CD4-positive, alpha-beta T cell (primary cell): ENCODE measurements around the gene IPO7. TPM values are rescaled to one million over a fixed set of nuclear protein-coding genes. Genes with fewer than 3 reads are reported as not detected.

Experiments
- ATAC-seq: fragments of 200-7000 bp; cut with Tn5 transposase; one replicate; pipeline ENCODE4 v1.10.0; 2022; ENCODE audit warnings: mild to moderate bottlenecking; ENCODE audit not compliant: poor library complexity
- CTCF ChIA-PET: fragments of 350-600 bp; sonication (Branson Sonifier 250); formaldehyde crosslinking; loops from one replicate; lab custom pipeline; 2021; ENCODE audit warnings: antibody characterized with exemption, inconsistent platforms; lab: Charles Lee
- POLR2A ChIA-PET: fragments of 350-600 bp; sonication (Branson Sonifier 250); formaldehyde crosslinking; loops from one replicate; lab custom pipeline; 2021; ENCODE audit warnings: antibody characterized with exemption, inconsistent platforms; lab: Charles Lee
- DNase-seq, 14 experiments: peaks; one replicate each; pipeline ENCODE4 v3.0.0-alpha.2; 2013 to 2020; ENCODE audit warnings: mixed read lengths in 2 of 14
- H3K27ac ChIP-seq, 2 donors: one replicate each; pipeline versions ENCODE4 v1.5.1 to v1.7.0; 2013; ENCODE audit warnings: low read length in 2 of 2, low read depth in 1 of 2, mild to moderate bottlenecking in 1 of 2
- H3K27me3 ChIP-seq, 2 experiments: 1 replicate in 1 of 2; 2 replicates in 1 of 2; pipeline versions ENCODE4 v1.6.1 to v1.7.0; 2013; ENCODE audit warnings: low read length in 2 of 2, control low read depth in 1 of 2, mild to moderate bottlenecking in 1 of 2, moderate library complexity in 1 of 2; ENCODE audit not compliant: insufficient read depth in 2 of 2, control insufficient read depth in 1 of 2
- H3K36me3 ChIP-seq: one replicate; pipeline ENCODE4 v1.6.1; 2013; ENCODE audit warnings: low read length, control low read depth; ENCODE audit not compliant: insufficient read depth
- H3K4me1 ChIP-seq: one replicate; pipeline ENCODE4 v1.6.1; 2013; ENCODE audit warnings: low read length, control low read depth; ENCODE audit not compliant: insufficient read depth
- H3K4me3 ChIP-seq: one replicate; pipeline ENCODE4 v1.5.1; 2013; ENCODE audit warnings: mild to moderate bottlenecking, low read length, moderate library complexity
- H3K9me3 ChIP-seq, 2 experiments: 1 replicate in 1 of 2; 2 replicates in 1 of 2; pipeline versions ENCODE4 v1.6.1 to v1.7.0; 2013; ENCODE audit warnings: low read length in 2 of 2, mild to moderate bottlenecking in 2 of 2, control low read depth in 1 of 2, moderate library complexity in 1 of 2; ENCODE audit not compliant: control insufficient read depth in 1 of 2, insufficient read depth in 1 of 2
- H3K27ac Mint-ChIP-seq: one replicate; pipeline ENCODE4 v1.8.0; 2020; ENCODE audit warnings: mixed read lengths
- H3K27me3 Mint-ChIP-seq: one replicate; pipeline ENCODE4 v1.8.0; 2021; ENCODE audit warnings: mixed read lengths
- H3K36me3 Mint-ChIP-seq: one replicate; pipeline ENCODE4 v1.8.0; 2021; ENCODE audit warnings: low read depth, mixed read lengths
- H3K4me1 Mint-ChIP-seq: one replicate; pipeline ENCODE4 v1.8.0; 2021; ENCODE audit warnings: low read depth, mixed read lengths
- H3K4me3 Mint-ChIP-seq: one replicate; pipeline ENCODE4 v1.8.0; 2020; ENCODE audit warnings: mild to moderate bottlenecking, mixed read lengths
- H3K9me3 Mint-ChIP-seq: one replicate; pipeline ENCODE4 v1.8.0; 2020; ENCODE audit warnings: mixed read lengths
- intact Hi-C, 2 experiments: fragments of 100-400 bp; cut with DNase I in 1 of 2; cut with micrococcal nuclease in 1 of 2; formaldehyde crosslinking; loops; one replicate each; pipeline versions ENCODE4 v1.15.1 to v1.9.0; 2023 to 2025; cut with DNase I, micrococcal nuclease
- total RNA-seq, 174 experiments: library from RNA in 2 of 174; stranded (reverse) in 2 of 174; gene quantifications; one replicate each; pipeline ENCODE4 v1.2.3 and lab custom pipeline; 2021 to 2026
- TF ChIP-seq, protein P1 (sequence below): fragments of 200-600 bp; IDR thresholded peaks from one replicate; pipeline ENCODE4 v1.8.0; 2022; ENCODE audit warnings: antibody characterized with exemption, mild to moderate bottlenecking

The IPO7 gene
- total RNA-seq, 2 experiments from 2014 or later, result 40.7 to 51.6 TPM

DNA sequence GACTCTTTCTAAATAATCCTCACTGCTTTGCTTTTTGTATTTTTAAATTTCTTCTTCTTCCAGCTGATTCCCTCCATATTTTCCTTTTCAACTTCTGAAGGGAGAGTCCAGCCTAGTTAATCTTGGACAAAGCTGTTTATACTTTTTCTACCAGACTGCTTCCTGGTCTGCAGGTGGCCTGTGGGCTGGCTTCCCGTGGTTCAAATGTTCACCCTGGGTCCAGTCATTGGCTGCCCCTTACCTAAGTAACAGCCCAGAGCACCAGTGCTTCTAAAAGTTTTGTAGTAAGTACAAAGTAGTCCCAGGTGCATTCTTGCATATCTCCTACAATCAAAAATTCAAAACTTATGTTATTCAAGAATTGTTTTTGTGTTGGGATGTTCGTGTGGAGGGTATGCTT, 95.4 kb downstream of the IPO7 start:
- H3K9me3 Mint-ChIP-seq, result no peaks in the 10 kb centered on the region
- intact Hi-C loops, result no loop called here
- POLR2A ChIA-PET, result interaction anchor here (1.5 kb wide), 1 partner anchor 20 kb away, joined by 10 read pairs; the partner anchor contains the start of gene ZNF143
- H3K27ac ChIP-seq, result no peak overlapping the region
- H3K36me3 Mint-ChIP-seq, result peaks cover 69% of the 10 kb centered on the region
- no peak for ATAC-seq
- no peak for DNase-seq
- no peaks in the 10 kb centered on the region for H3K4me1 Mint-ChIP-seq
- H3K4me3 Mint-ChIP-seq, result no peak overlapping the region
- no peaks in the 10 kb centered on the region for H3K27me3 ChIP-seq
- H3K9me3 ChIP-seq, result no peaks in the 10 kb centered on the region
- H3K4me3 ChIP-seq, result no peak overlapping the region
- no peak overlapping the region for H3K27ac Mint-ChIP-seq
- no peaks in the 10 kb centered on the region for H3K27me3 Mint-ChIP-seq
- TF ChIP-seq, protein P1, sequence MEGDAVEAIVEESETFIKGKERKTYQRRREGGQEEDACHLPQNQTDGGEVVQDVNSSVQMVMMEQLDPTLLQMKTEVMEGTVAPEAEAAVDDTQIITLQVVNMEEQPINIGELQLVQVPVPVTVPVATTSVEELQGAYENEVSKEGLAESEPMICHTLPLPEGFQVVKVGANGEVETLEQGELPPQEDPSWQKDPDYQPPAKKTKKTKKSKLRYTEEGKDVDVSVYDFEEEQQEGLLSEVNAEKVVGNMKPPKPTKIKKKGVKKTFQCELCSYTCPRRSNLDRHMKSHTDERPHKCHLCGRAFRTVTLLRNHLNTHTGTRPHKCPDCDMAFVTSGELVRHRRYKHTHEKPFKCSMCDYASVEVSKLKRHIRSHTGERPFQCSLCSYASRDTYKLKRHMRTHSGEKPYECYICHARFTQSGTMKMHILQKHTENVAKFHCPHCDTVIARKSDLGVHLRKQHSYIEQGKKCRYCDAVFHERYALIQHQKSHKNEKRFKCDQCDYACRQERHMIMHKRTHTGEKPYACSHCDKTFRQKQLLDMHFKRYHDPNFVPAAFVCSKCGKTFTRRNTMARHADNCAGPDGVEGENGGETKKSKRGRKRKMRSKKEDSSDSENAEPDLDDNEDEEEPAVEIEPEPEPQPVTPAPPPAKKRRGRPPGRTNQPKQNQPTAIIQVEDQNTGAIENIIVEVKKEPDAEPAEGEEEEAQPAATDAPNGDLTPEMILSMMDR, result no peak
- no peaks in the 10 kb centered on the region for H3K4me1 ChIP-seq
- CTCF ChIA-PET, result interaction anchor here (1.5 kb wide), 1 partner anchor 27 kb away, joined by 3 read pairs; no protein-coding TSS in a partner anchor
- H3K36me3 ChIP-seq, result peaks cover 55% of the 10 kb centered on the region

DNA sequence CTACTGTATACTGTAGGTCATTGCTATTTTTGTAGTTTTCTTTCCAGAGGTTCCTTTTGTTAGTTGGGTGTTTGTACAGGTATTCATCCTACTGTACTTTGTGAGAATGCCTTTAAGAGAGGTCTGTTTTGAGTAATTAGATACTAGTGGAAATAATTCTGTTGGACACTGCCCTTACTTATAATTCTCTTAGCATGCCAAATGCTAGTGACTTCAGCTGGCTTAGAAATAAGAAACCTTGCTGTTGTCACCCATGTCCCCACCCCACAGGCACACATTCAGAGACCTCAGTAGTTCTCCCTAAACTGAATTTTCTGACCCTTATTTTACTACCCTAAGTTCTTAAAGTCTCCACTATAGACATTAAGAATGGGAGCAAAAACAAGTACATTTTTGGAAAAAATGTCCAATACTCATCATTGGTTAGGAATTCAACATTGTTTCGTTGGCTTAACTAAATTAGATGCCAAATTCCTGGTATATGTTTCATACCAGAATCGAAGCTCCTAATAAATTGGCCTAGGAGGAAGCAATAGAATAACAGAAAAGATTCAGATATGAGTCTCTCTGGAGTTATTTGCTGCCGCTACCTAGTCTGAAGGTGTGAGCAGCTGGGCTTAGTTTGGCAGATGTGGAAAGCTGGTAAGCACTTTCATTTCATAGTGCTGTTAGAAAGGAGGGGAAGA, 104.8 kb downstream of the IPO7 start:
- POLR2A ChIA-PET, result interaction anchor here (2.2 kb wide), 1 partner anchor 29 kb away, joined by 12 read pairs; the partner anchor contains the start of gene ZNF143
- Histone ChIP-seq H3K9me3 (no peaks in the 10 kb centered on the region), H3K36me3 (peaks cover 58% of the 10 kb centered on the region), H3K4me1 (no peaks in the 10 kb centered on the region), H3K27me3 (no peaks in the 10 kb centered on the region), H3K4me3 (no peak overlapping the region), H3K27ac (no peak overlapping the region)
- CTCF ChIA-PET, result interaction anchor here (1.1 kb wide), 1 partner anchor 19 kb away, joined by 3 read pairs; no protein-coding TSS in a partner anchor
- TF ChIP-seq, protein P1, result no peak
- no peak overlapping the region for H3K27ac Mint-ChIP-seq
- no peaks in the 10 kb centered on the region for H3K4me1 Mint-ChIP-seq
- no peak for ATAC-seq
- intact Hi-C loops, result no loop called here
- H3K4me3 Mint-ChIP-seq, result no peak overlapping the region
- H3K36me3 Mint-ChIP-seq, result peaks cover 69% of the 10 kb centered on the region
- H3K9me3 Mint-ChIP-seq, result no peaks in the 10 kb centered on the region
- no peak for DNase-seq
- no peaks in the 10 kb centered on the region for H3K27me3 Mint-ChIP-seq

GRCh38 chr11:9490376-9490775, 105.9 kb downstream of the IPO7 start:
- no peak for DNase-seq
- ChIA-PET CTCF (interaction anchor here (0.6 to 1.1 kb wide), 2 partner anchors 17 to 1280 kb away, joined by 3 read pairs; no protein-coding TSS in a partner anchor), POLR2A (interaction anchor here (0.6 to 2.2 kb wide), 2 partner anchors 30 to 89 kb away, joined by 3 to 12 read pairs; partner anchors contain the start of gene ZNF143)
- Mint-ChIP-seq H3K9me3 (no peaks in the 10 kb centered on the region), H3K36me3 (peaks cover 71% of the 10 kb centered on the region), H3K4me3 (no peak overlapping the region), H3K27ac (no peak overlapping the region), H3K4me1 (no peaks in the 10 kb centered on the region), H3K27me3 (no peaks in the 10 kb centered on the region)
- intact Hi-C loops, result no loop called here
- H3K27ac ChIP-seq, result no peak overlapping the region
- H3K9me3 ChIP-seq, result no peaks in the 10 kb centered on the region
- H3K27me3 ChIP-seq, result no peaks in the 10 kb centered on the region
- no peak for ATAC-seq
- H3K4me1 ChIP-seq, result no peaks in the 10 kb centered on the region
- peaks cover 69% of the 10 kb centered on the region for H3K36me3 ChIP-seq
- TF ChIP-seq, protein P1, result no peak
- H3K4me3 ChIP-seq, result no peak overlapping the region
